B cell (primary cell): ENCODE data around the gene NTM. TPM values are rescaled to one million over a fixed set of nuclear protein-coding genes. Genes with fewer than 3 reads are reported as not detected.

Experiments used
- ATAC-seq: fragments of 200-7000 bp; cut with Tn5 transposase; one replicate; pipeline ENCODE4 v1.10.0; 2021; ENCODE audit warnings: low read depth, mild to moderate bottlenecking, moderate number of reproducible peaks, moderate library complexity
- CTCF ChIA-PET: fragments of 350-600 bp; sonication (Branson Sonifier 250); formaldehyde crosslinking; loops from one replicate; lab custom pipeline; 2021; ENCODE audit warnings: antibody characterized with exemption, inconsistent platforms; lab: Charles Lee
- POLR2A ChIA-PET: fragments of 350-600 bp; sonication (Branson Sonifier 250); formaldehyde crosslinking; loops from one replicate; lab custom pipeline; 2021; ENCODE audit warnings: antibody characterized with exemption; lab: Charles Lee
- DNase-seq: peaks from one replicate; pipeline ENCODE4 v3.0.0; 2013
- H2AFZ ChIP-seq: 2 replicates; pipeline ENCODE4 v1.6.1; 2012; ENCODE audit warnings: mild to moderate bottlenecking, low read depth, low read length; ENCODE audit not compliant: insufficient read depth, poor library complexity, severe bottlenecking
- H3K27ac ChIP-seq, 2 donors: 1 replicate in 1 of 2; 2 replicates in 1 of 2; pipeline ENCODE4 v1.5.1; 2012 to 2013; ENCODE audit warnings: low read length in 2 of 2, mild to moderate bottlenecking in 2 of 2, moderate library complexity in 1 of 2
- H3K27me3 ChIP-seq, 4 experiments: fragments of 200-600 bp in 1 of 4; sonication (generic) in 1 of 4; replicated peaks in 1 of 4; 1 replicate in 2 of 4; 2 replicates in 2 of 4; pipeline versions ENCODE4 v1.6.1 to v1.7.0; 2013 to 2016; ENCODE audit warnings: low read length in 3 of 4, mild to moderate bottlenecking in 2 of 4, mixed read lengths in 1 of 4, moderate library complexity in 1 of 4; ENCODE audit not compliant: insufficient read depth in 4 of 4, control insufficient read depth in 3 of 4; ENCODE audit errors: control extremely low read depth in 1 of 4
- H3K36me3 ChIP-seq, 2 experiments: replicated peaks in 1 of 2; 1 replicate in 1 of 2; 2 replicates in 1 of 2; pipeline versions ENCODE4 v1.6.1 to v1.7.1; 2013; ENCODE audit warnings: low read length in 1 of 2; ENCODE audit not compliant: insufficient read depth in 2 of 2, control insufficient read depth in 1 of 2; ENCODE audit errors: control extremely low read depth in 1 of 2, extremely low read depth in 1 of 2
- H3K4me1 ChIP-seq, 2 donors: fragments of 200-600 bp in 1 of 2; sonication (generic) in 1 of 2; 1 replicate in 1 of 2; 2 replicates in 1 of 2; pipeline versions ENCODE4 v1.5.1 to v1.6.1; 2013 to 2017; ENCODE audit warnings: low read length in 2 of 2; ENCODE audit not compliant: control insufficient read depth in 2 of 2, insufficient read depth in 2 of 2
- H3K4me2 ChIP-seq: replicated peaks from 2 replicates; pipeline ENCODE3; 2012; ENCODE audit warnings: mild to moderate bottlenecking, low read depth, low read length; ENCODE audit not compliant: poor library complexity, severe bottlenecking
- H3K4me3 ChIP-seq, 5 experiments: fragments of 200-600 bp in 1 of 5; sonication (generic) in 1 of 5; 1 replicate in 3 of 5; 2 replicates in 2 of 5; pipeline versions ENCODE4 v1.5.1 to v1.7.0; 2011 to 2016; ENCODE audit warnings: low read length in 4 of 5, mild to moderate bottlenecking in 4 of 5, low read depth in 2 of 5, control low read depth in 1 of 5, moderate library complexity in 1 of 5; ENCODE audit not compliant: insufficient read depth in 1 of 5; ENCODE audit errors: control extremely low read depth in 1 of 5, extremely low read depth in 1 of 5
- H3K79me2 ChIP-seq: fragments of 200-600 bp; sonication (generic); one replicate; pipeline ENCODE4 v1.6.0; 2016; ENCODE audit warnings: low read length; ENCODE audit not compliant: control insufficient read depth, insufficient read depth
- H3K9ac ChIP-seq: fragments of 200-600 bp; sonication (generic); 2 replicates; pipeline ENCODE4 v1.6.1; 2017; ENCODE audit warnings: mild to moderate bottlenecking, low read length, moderate library complexity
- H3K9me3 ChIP-seq, 3 donors: one replicate each; pipeline versions ENCODE4 v1.6.1 to v1.7.1; 2013; ENCODE audit warnings: low read length in 2 of 3; ENCODE audit not compliant: control insufficient read depth in 2 of 3, insufficient read depth in 1 of 3; ENCODE audit errors: control extremely low read depth in 1 of 3
- H4K20me1 ChIP-seq: 2 replicates; pipeline ENCODE4 v1.6.0; 2012; ENCODE audit warnings: mild to moderate bottlenecking, low read length; ENCODE audit not compliant: insufficient read depth, control insufficient read depth, poor library complexity, severe bottlenecking
- H3K27ac Mint-ChIP-seq: one replicate; pipeline ENCODE4 v1.8.0; 2021; ENCODE audit warnings: mixed read lengths
- H3K27me3 Mint-ChIP-seq: one replicate; pipeline ENCODE4 v1.8.0; 2021; ENCODE audit warnings: mixed read lengths
- H3K4me1 Mint-ChIP-seq: one replicate; pipeline ENCODE4 v1.8.0; 2021; ENCODE audit warnings: mixed read lengths
- H3K4me3 Mint-ChIP-seq: one replicate; pipeline ENCODE4 v1.8.0; 2021; ENCODE audit warnings: mixed read lengths
- H3K9me3 Mint-ChIP-seq: one replicate; pipeline ENCODE4 v1.8.0; 2022; ENCODE audit warnings: mixed read lengths; ENCODE audit not compliant: insufficient read depth
- EZH2 ChIP-seq: IDR thresholded peaks from 2 replicates; pipeline ENCODE4 v1.6.1; 2012; ENCODE audit warnings: borderline replicate concordance, low read depth, mild to moderate bottlenecking, moderate library complexity, low read length; ENCODE audit not compliant: insufficient read depth, poor library complexity, severe bottlenecking
- WGBS: methylation state at CpG from one replicate; pipeline ENCODE4 v1.1.5; 2013; ENCODE audit warnings: missing lambda C conversion rate; ENCODE audit not compliant: insufficient coverage; 5-methylcytosine and 5-hydroxymethylcytosine counted together
- intact Hi-C: fragments of 100-400 bp; cut with micrococcal nuclease; formaldehyde crosslinking; loops from one replicate; pipeline ENCODE4 v1.10.0; 2022
- polyA plus RNA-seq: library from polyadenylated mRNA; depleted of rRNA; stranded (reverse); fragments of >200 nt; gene quantifications from 2 replicates; pipeline ENCODE4 v1.2.3, GENCODE V29; 2012
- total RNA-seq, 2 donors: library from RNA; stranded (reverse); fragments of 120-200 nt in 1 of 2; gene quantifications; 1 replicate in 1 of 2; 2 replicates in 1 of 2; pipeline versions ENCODE4 v1.2.3 to v1.2.4, GENCODE V29; 2013 to 2022
- TF ChIP-seq, protein P1 (sequence below): fragments of 200-600 bp; IDR thresholded peaks from one replicate; pipeline ENCODE4 v1.8.0; 2022; ENCODE audit warnings: antibody characterized with exemption, mild to moderate bottlenecking

Gene NTM
- total and polyA plus RNA-seq, 2 donors (not counting 1 experiment from before 2014, with no cell fraction given): not detected

DNA sequence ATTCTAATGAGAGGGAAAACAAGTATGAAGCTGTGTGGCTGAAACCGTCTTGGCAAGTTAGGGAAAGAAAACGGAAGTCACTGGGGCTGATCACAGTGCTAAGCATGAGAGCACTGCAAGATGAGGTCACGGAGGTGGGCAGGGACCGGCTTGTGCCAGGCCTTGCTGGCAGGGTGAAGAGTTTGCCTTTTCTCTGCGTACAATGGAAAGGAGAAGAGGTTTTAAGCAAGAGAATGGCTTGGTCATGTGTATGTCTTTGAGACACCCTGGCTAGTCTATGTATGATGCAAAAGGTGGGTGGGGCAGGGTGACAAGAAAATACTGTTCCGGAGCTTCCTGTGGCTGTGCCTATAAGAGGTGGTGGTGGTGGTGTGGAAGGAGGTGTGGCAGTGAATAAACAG is 567.9 kb downstream of the NTM start:
- Histone ChIP-seq H3K9ac (no peak overlapping the region), H3K79me2 (no peaks in the 10 kb centered on the region), H3K27ac (no peak overlapping the region), H2AFZ (no peak overlapping the region), H3K4me3 (no peak overlapping the region), H3K4me2 (no peak overlapping the region), H3K27me3 (no peaks in the 10 kb centered on the region), H3K9me3 (peaks cover 0 to 5% (median 0%) of the 10 kb centered on the region in 3 donors), H3K36me3 (no peaks in the 10 kb centered on the region), H3K4me1 (no peaks in the 10 kb centered on the region), H4K20me1 (no peaks in the 10 kb centered on the region)
- ChIA-PET POLR2A (no interaction called here), CTCF (no interaction called here)
- no peak for ATAC-seq
- intact Hi-C loops: no loop called here
- 85% methylated on average over 6 of the region's 6 CpGs for WGBS
- H3K4me1 Mint-ChIP-seq: no peaks in the 10 kb centered on the region
- H3K9me3 Mint-ChIP-seq: no peaks in the 10 kb centered on the region
- no peak overlapping the region for H3K4me3 Mint-ChIP-seq
- no peak overlapping the region for H3K27ac Mint-ChIP-seq
- no peaks in the 10 kb centered on the region for H3K27me3 Mint-ChIP-seq
- TF ChIP-seq EZH2: no peak
- TF ChIP-seq, protein P1, sequence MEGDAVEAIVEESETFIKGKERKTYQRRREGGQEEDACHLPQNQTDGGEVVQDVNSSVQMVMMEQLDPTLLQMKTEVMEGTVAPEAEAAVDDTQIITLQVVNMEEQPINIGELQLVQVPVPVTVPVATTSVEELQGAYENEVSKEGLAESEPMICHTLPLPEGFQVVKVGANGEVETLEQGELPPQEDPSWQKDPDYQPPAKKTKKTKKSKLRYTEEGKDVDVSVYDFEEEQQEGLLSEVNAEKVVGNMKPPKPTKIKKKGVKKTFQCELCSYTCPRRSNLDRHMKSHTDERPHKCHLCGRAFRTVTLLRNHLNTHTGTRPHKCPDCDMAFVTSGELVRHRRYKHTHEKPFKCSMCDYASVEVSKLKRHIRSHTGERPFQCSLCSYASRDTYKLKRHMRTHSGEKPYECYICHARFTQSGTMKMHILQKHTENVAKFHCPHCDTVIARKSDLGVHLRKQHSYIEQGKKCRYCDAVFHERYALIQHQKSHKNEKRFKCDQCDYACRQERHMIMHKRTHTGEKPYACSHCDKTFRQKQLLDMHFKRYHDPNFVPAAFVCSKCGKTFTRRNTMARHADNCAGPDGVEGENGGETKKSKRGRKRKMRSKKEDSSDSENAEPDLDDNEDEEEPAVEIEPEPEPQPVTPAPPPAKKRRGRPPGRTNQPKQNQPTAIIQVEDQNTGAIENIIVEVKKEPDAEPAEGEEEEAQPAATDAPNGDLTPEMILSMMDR: no peak
- no peak for DNase-seq

DNA sequence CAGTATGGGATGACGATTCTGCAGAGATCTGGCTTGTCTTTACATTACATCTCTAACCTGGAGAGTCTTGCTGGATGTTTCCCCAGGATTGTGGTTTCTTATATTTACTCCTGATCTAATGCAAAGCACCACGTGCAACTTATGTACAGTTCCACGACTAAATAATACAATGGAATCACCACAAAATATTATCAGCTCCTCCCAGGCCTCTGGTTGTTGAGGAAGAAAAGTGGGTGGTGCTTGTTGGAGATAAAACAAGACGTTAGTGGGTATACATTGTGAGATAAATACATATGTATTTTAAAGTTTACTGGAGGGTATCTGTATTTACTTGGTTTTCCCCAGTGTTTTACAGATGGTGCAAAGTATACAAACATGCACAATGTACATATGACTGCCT is 569.7 kb downstream of the NTM start:
- CTCF ChIA-PET: no interaction called here
- TF ChIP-seq, protein P1: no peak
- no peak for TF ChIP-seq EZH2

More for the DNA sequence above, 569.7 kb downstream of the NTM start:
- Histone ChIP-seq H3K79me2 (no peaks in the 10 kb centered on the region), H3K4me2 (no peak overlapping the region), H2AFZ (no peak overlapping the region), H3K9ac (no peak overlapping the region), H3K27me3 (no peaks in the 10 kb centered on the region), H3K4me1 (no peaks in the 10 kb centered on the region), H3K4me3 (no peak overlapping the region), H3K27ac (no peak overlapping the region), H3K9me3 (peaks cover 0 to 5% (median 0%) of the 10 kb centered on the region in 3 donors), H3K36me3 (no peaks in the 10 kb centered on the region), H4K20me1 (no peaks in the 10 kb centered on the region)
- intact Hi-C loops: no loop called here
- DNase-seq (no peak), ATAC-seq (no peak)
- WGBS: no CpG with 5 or more reads among the region's 4 CpGs
- Mint-ChIP-seq H3K4me1 (no peaks in the 10 kb centered on the region), H3K27me3 (no peaks in the 10 kb centered on the region), H3K9me3 (no peaks in the 10 kb centered on the region), H3K4me3 (no peak overlapping the region), H3K27ac (no peak overlapping the region)
- POLR2A ChIA-PET: no interaction called here
